Gastroesophageal sphincter (tissue), 4 donors: ENCODE data around the gene CPT2. TPM values are rescaled to one million over a fixed set of nuclear protein-coding genes. Genes with fewer than 3 reads are reported as not detected.
"Not testable (repeated sequence)": the region's sequence is repeated elsewhere in the genome, so short reads cannot be mapped to it uniquely, and the experiment has no call there.

Source experiments
- ATAC-seq: fragments of 150-250 bp; one replicate; pipeline ENCODE4 v1.9.1; 2016; ENCODE audit warnings: mild to moderate bottlenecking, moderate library complexity
- H3K27ac ChIP-seq, 4 donors: fragments of 200-600 bp; sonication (generic) in 3 of 4; 1 replicate in 3 of 4; 2 replicates in 1 of 4; pipeline ENCODE4 v1.5.1; 2016 to 2019
- H3K27me3 ChIP-seq: fragments of 200-600 bp; sonication (generic); one replicate; pipeline ENCODE4 v1.5.1; 2019
- H3K36me3 ChIP-seq, 2 donors: fragments of 200-600 bp; sonication (generic); one replicate each; pipeline ENCODE4 v1.5.1; 2019; ENCODE audit warnings: control low read depth in 1 of 2
- H3K4me1 ChIP-seq, 3 donors: fragments of 200-600 bp; sonication (generic); 1 replicate in 2 of 3; 2 replicates in 1 of 3; pipeline ENCODE4 v1.5.1; 2016 to 2019; ENCODE audit warnings: control low read depth in 2 of 3
- H3K4me3 ChIP-seq, 2 donors: fragments of 200-600 bp; sonication (generic); one replicate each; pipeline ENCODE4 v1.5.1; 2019; ENCODE audit warnings: mild to moderate bottlenecking in 1 of 2, moderate library complexity in 1 of 2
- H3K9me3 ChIP-seq, 3 donors: fragments of 200-600 bp; sonication (generic); one replicate each; pipeline ENCODE4 v1.5.1; 2017 to 2019; ENCODE audit warnings: control low read depth in 2 of 3
- EP300 ChIP-seq: sonication (generic); formaldehyde crosslinking; IDR thresholded peaks from one replicate; pipeline ENCODE4 v1.6.1; 2017; ENCODE audit warnings: antibody characterized with exemption, mild to moderate bottlenecking
- POLR2A ChIP-seq, 2 donors: fragments of 450-650 bp; IDR thresholded peaks; one replicate each; pipeline ENCODE4 v1.6.1; 2017; ENCODE audit warnings: antibody characterized with exemption in 2 of 2, mild to moderate bottlenecking in 2 of 2, moderate library complexity in 1 of 2
- POLR2AphosphoS5 ChIP-seq: sonication (generic); formaldehyde crosslinking; IDR thresholded peaks from one replicate; pipeline ENCODE4 v1.6.1; 2017; ENCODE audit warnings: antibody characterized with exemption
- WGBS, 2 donors: methylation state at CpG; one replicate each; pipeline ENCODE4 v1.1.5; 2018; ENCODE audit warnings: low coverage in 1 of 2; 5-methylcytosine and 5-hydroxymethylcytosine counted together
- total RNA-seq, 4 donors: library from RNA; depleted of rRNA; stranded (reverse); fragments of >200 nt; gene quantifications; one replicate each; pipeline ENCODE4 v1.1.0, GENCODE V29; 2016
- TF ChIP-seq, protein P1 (sequence below), 4 experiments: fragments of 200-600 bp in 2 of 4; fragments of 450-650 bp in 2 of 4; sonication (generic) in 1 of 4; IDR thresholded peaks; one replicate each; pipeline ENCODE4 v1.5.1; 2017 to 2019; ENCODE audit warnings: antibody characterized with exemption in 4 of 4, mild to moderate bottlenecking in 2 of 4, moderate library complexity in 2 of 4

The CPT2 gene
- total RNA-seq, 4 donors from 2014 or later: 15.3 to 19.9 (median 17.2) TPM

DNA sequence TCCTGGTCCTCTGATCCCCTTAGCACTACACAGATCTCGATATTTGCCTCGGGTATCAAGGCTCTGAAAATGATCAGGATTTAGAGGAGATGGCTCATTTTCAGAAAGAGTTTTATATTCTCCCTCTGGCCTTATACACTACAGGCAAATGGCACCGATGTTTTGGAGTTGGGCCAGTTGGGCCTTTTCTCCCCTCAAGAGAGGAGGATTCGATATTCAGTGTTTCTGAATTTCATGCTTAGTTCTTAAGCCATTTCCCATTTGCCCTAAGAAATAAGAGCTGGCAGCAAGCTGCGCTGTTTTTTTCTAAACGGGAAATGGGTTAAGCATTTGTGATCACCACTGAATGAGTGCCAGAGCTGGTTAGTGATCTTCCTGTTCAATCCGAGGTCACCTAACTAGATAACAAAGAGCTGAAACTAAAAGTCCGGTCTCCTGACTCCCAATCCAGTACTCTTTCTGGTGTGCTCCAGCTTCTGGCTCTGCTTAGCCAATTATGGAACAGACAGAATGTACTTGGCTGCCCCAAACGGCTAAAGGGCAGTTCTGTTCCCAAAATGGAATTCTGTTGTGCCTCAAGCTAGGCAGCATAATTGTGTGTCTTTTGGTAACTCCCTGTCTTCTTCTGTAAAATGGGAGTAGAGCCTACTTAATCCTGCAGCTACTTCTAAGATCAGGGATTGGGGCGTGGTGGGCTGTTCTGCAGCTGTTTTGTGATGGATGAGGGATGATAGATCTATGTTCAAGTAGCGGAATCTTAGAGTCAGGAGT, 1.2 kb upstream of the CPT2 start:
- H3K4me1 ChIP-seq: peaks cover 10 to 43% (median 15%) of the 10 kb centered on the region in 3 donors
- H3K36me3 ChIP-seq: no peaks in the 10 kb centered on the region
- no peaks in the 10 kb centered on the region for H3K9me3 ChIP-seq
- no peaks in the 10 kb centered on the region for H3K27me3 ChIP-seq
- no peak for TF ChIP-seq POLR2AphosphoS5
- TF ChIP-seq, protein P1, sequence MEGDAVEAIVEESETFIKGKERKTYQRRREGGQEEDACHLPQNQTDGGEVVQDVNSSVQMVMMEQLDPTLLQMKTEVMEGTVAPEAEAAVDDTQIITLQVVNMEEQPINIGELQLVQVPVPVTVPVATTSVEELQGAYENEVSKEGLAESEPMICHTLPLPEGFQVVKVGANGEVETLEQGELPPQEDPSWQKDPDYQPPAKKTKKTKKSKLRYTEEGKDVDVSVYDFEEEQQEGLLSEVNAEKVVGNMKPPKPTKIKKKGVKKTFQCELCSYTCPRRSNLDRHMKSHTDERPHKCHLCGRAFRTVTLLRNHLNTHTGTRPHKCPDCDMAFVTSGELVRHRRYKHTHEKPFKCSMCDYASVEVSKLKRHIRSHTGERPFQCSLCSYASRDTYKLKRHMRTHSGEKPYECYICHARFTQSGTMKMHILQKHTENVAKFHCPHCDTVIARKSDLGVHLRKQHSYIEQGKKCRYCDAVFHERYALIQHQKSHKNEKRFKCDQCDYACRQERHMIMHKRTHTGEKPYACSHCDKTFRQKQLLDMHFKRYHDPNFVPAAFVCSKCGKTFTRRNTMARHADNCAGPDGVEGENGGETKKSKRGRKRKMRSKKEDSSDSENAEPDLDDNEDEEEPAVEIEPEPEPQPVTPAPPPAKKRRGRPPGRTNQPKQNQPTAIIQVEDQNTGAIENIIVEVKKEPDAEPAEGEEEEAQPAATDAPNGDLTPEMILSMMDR (IDR thresholded peaks at IDR 0.05): no peak
- TF ChIP-seq POLR2A (IDR thresholded peaks at IDR 0.05): no peak
- no peak for TF ChIP-seq EP300
- 33 to 57% methylated on average over 3 to 8 of the region's 11 CpGs for whole genome bisulfite sequencing, 2 donors
- no peak for ATAC-seq
- H3K4me3 ChIP-seq: peak overlapping the region in 1 of 2 donors; percentile 90
- peak overlapping the region; percentile 22 to 99 (median 97) for H3K27ac ChIP-seq

DNA sequence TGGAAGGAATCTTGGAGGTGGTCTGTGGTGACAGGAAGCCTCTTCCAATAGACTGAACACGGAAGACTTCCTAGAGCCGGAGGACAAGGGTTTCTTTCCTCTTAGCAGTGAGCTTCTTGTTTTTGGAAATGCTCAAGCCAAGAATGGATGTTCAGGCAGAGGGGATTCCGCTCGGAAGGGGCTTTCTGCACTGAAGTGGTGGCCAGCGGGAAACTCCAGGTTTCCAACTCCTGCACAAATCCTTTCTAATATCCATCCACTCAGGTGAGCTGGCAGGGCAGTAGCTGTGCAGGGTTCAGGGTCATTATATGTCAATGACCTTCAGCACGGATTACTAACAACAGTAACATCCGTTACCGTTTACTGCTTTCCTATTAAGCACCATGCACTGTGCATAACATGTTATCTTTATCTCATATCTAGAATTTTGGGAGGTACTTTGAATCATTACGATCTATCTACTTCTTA, 573 bp upstream of the CPT2 start:
- peaks cover 0 to 5% of the 10 kb centered on the region in 2 donors for H3K36me3 ChIP-seq
- 24 to 28% methylated on average over 9 of the region's 9 CpGs for WGBS, 2 donors
- H3K27ac ChIP-seq: peak overlapping the region; percentile 22 to 99 (median 97)
- no peaks in the 10 kb centered on the region for H3K27me3 ChIP-seq
- TF ChIP-seq, protein P1 (IDR thresholded peaks at IDR 0.05): no peak
- no peak for TF ChIP-seq POLR2AphosphoS5
- no peak for TF ChIP-seq POLR2A (IDR thresholded peaks at IDR 0.05)
- TF ChIP-seq EP300: no peak
- ATAC-seq: peak; percentile 7
- no peaks in the 10 kb centered on the region for H3K9me3 ChIP-seq
- peak overlapping the region; percentile 66 to 90 for H3K4me3 ChIP-seq
- H3K4me1 ChIP-seq: peaks cover 10 to 43% (median 15%) of the 10 kb centered on the region in 3 donors

DNA sequence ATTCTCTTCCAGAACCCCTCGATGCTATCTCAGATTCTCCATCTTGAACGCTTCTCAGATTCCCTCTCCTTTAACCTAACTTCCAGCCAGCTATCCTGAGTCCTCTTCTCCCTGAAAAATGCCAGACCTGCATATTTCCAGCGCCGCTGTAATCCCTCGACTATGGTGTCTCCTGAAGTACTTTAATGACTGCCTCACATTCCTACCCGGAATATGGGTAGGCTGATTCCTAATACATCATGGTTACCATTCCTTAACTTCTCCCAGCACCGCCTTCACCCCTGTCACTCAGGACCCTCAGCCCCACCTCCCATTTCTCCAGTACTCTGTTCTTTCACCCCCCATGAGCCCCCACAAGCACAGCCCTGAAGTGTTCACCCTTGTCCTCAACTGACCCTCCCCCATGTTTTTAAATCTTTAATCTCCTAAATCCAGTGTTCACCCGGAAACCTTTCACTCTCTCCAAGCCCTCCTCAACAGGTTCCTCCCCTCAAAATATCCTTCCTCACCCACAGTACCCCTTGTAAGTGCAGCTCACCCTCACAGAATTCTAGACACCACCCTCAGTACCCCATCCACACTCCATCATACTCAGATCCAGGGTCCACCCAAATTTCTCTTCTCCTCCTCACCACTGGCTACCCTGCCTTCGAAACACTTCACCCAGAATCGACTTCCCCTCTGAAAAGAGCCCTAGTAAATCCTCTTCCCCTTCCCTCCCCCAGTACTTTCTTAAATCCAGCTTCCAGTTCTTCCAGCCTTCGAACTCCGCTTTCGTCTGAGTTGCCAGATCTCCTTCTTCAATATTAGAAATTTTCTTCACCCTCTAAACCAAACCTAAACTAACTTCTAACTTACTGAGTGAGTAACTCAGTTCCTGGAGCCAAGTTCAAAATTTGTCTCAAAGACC, 922 bp downstream of the CPT2 start:
- Histone ChIP-seq H3K4me3 (peak overlapping the region; percentile 66 to 90), H3K27me3 (no peaks in the 10 kb centered on the region), H3K4me1 (peaks cover 10 to 43% (median 15%) of the 10 kb centered on the region in 3 donors), H3K9me3 (no peaks in the 10 kb centered on the region), H3K36me3 (peaks cover 6 to 20% of the 10 kb centered on the region in 2 donors), H3K27ac (peak overlapping the region; percentile 90 to 99 (median 97))
- peak; percentile 6 for ATAC-seq
- 30 to 35% methylated on average over 13 of the region's 13 CpGs for WGBS, 2 donors
- TF ChIP-seq POLR2AphosphoS5 (peak; percentile 39), EP300 (no peak)

DNA sequence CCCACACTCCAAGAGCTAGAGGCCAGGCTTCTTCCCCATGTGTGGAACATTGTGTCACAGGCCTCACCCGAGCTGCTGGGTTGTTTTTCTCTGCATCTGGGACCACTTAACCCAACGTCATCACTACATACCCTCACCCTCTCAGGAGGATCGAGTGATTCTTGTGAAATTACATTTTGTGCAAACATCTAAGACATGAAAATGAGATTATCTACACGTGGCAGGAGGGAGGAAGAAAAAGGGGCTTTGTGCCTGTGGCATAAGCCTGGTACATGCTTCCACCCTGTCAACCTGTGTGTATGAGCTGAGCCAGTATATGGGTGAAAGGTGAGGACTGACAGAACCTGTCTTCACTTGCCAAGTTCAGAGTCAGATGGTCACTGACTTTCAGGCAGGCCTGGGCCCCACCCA, 1.6 kb downstream of the CPT2 start:
- WGBS, 2 donors: 39 to 60% methylated on average over 4 of the region's 4 CpGs
- H3K4me3 ChIP-seq: peak overlapping the region in 1 of 2 donors; percentile 90
- no peak for ATAC-seq
- H3K9me3 ChIP-seq: no peaks in the 10 kb centered on the region
- H3K27me3 ChIP-seq: no peaks in the 10 kb centered on the region
- H3K36me3 ChIP-seq: peaks cover 6 to 27% of the 10 kb centered on the region in 2 donors
- H3K27ac ChIP-seq: peak overlapping the region in 3 of 4 donors; percentile 96 to 99 (median 98)
- TF ChIP-seq POLR2A (IDR thresholded peaks at IDR 0.05) (no peak), EP300 (no peak)
- TF ChIP-seq, protein P1 (IDR thresholded peaks at IDR 0.05): no peak
- H3K4me1 ChIP-seq: peaks cover 10 to 43% (median 15%) of the 10 kb centered on the region in 3 donors

DNA sequence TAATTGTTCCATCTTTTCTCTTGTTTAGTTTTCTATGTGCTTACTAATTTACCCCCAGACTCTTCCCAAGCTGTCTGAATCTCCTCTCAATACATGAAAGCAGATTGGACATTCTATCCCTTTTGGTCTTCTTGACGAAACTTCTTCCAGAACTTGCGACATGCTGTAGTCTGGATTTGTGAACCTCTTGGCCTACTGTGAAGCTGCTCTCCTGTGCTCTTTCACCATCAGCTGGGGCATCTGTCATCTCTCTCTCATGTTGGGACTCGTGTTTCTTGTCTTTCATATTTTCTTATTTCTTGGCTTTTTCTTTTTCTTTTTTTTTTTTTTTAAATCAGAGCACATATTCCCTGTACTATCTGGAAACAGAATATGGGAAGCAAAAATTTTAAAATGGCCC, 6.8 kb downstream of the CPT2 start:
- Histone ChIP-seq H3K4me3 (no peak overlapping the region), H3K36me3 (peaks cover 6 to 79% of the 10 kb centered on the region in 2 donors), H3K4me1 (peaks cover 0 to 9% (median 0%) of the 10 kb centered on the region in 3 donors), H3K27ac (no peak overlapping the region), H3K27me3 (no peaks in the 10 kb centered on the region), H3K9me3 (no peaks in the 10 kb centered on the region)
- no peak for ATAC-seq
- WGBS, 2 donors: 90 to 97% methylated on average over 2 to 3 of the region's 3 CpGs
- no peak for TF ChIP-seq EP300
- TF ChIP-seq POLR2AphosphoS5: no peak
- TF ChIP-seq, protein P1 (IDR thresholded peaks at IDR 0.05): no peak
- TF ChIP-seq POLR2A (IDR thresholded peaks at IDR 0.05): no peak

DNA sequence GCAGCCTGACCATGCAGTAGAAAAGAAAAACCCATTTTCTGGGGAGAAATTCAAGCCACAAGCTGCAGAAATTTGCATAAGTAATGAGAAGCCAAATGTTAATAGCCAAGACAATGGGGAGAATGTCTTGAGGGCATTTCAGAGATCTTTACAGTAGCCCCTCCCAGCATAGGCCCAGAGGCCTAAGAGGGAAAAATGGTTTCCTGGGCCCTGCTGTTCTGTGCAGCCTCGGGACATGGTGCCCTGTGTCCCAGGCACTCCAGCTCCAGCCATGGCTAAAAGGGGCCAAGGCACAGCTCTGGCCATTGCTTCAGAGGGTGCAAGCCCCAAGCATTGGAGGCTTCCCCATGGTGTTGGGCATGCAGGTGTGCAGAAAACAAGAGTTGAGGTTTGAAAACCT, 8.9 kb downstream of the CPT2 start:
- not testable (repeated sequence) for H3K27me3 ChIP-seq, H3K27ac ChIP-seq, H3K4me1 ChIP-seq, H3K9me3 ChIP-seq, ATAC-seq, H3K4me3 ChIP-seq
- WGBS, 2 donors: 100% methylated on average over 1 of the region's 1 CpG; no CpG with 5 or more reads in 1 of the 2 donors
- H3K36me3 ChIP-seq: peaks cover 6 to 100% of the 10 kb centered on the region in 2 donors

DNA sequence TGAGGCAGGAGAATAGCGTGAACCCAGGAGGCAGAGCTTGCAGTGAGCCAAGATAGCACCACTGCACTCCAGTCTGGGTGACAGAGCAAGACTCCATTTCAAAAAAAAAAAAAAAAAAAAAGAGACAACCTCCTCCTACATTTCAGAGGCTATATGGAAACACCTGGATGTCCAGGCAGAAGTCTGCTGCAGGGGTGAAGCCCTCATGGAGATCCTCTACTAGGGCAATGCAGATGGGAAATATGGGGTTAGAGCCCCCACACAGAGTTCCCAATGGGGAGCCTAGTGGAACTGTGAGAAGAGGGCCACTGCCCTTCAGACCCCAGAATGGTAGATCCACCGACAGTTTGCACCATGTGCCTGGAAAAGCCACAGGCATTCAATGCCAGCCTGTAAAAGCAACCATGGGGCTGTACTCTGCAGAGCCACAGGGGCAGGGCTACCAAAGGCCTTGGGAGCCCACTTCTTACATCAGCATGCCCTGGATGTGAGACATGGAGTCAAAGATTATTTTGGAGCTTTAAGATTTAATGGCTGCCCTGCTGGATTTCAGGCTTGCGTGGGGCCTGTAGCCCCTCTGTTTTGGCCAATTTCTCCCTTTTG, 9.6 kb downstream of the CPT2 start:
- not testable (repeated sequence) for H3K27ac ChIP-seq, H3K9me3 ChIP-seq, H3K4me3 ChIP-seq, H3K4me1 ChIP-seq, H3K27me3 ChIP-seq, ATAC-seq
- WGBS, 2 donors: 100% methylated on average over 1 to 3 of the region's 3 CpGs
- H3K36me3 ChIP-seq: peaks cover 6 to 100% of the 10 kb centered on the region in 2 donors
